Pancreas (tissue), 10 donors: ENCODE data around the gene CPNE7. TPM values are rescaled to one million over a fixed set of nuclear protein-coding genes. Genes with fewer than 3 reads are reported as not detected.

ENCODE experiments used
- ATAC-seq, 4 donors: fragments of 200-7000 bp; cut with Tn5 transposase; one replicate each; pipeline versions ENCODE4 v1.8.0 to v1.9.1; 2020; ENCODE audit warnings: mild to moderate bottlenecking in 4 of 4, moderate library complexity in 4 of 4
- DNase-seq, 6 donors: peaks; one replicate each; pipeline ENCODE4 v3.0.0-alpha.2; 2020
- FAIRE-seq: peaks from 2 replicates; lab custom pipeline; 2012; peaks lifted over from hg19 to GRCh38; lab: Jason Lieb, UNC
- H3K27ac ChIP-seq, 4 donors: fragments of 200-600 bp; sonication (generic); 1 replicate in 3 of 4; 2 replicates in 1 of 4; pipeline versions ENCODE4 v1.5.0 to v1.8.0; 2020
- H3K27me3 ChIP-seq, 4 donors: fragments of 200-600 bp; one replicate each; pipeline ENCODE4 v1.8.0; 2021
- H3K36me3 ChIP-seq, 3 donors: fragments of 200-600 bp; sonication (generic) in 1 of 3; one replicate each; pipeline versions ENCODE4 v1.5.0 to v1.8.0; 2020 to 2021
- H3K4me1 ChIP-seq, 3 donors: fragments of 200-600 bp; one replicate each; pipeline ENCODE4 v1.8.0; 2021
- H3K4me3 ChIP-seq, 4 donors: fragments of 200-600 bp; sonication (generic) in 2 of 4; one replicate each; pipeline versions ENCODE4 v1.5.0 to v1.8.0; 2020 to 2021
- H3K9me3 ChIP-seq, 4 donors: fragments of 200-600 bp; one replicate each; pipeline ENCODE4 v1.8.0; 2021
- WGBS, 2 donors: extraction: QIAGEN DNeasy Blood & Tissue Kit; methylation state at CpG; one replicate each; pipeline ENCODE4 v1.1.7; 2013; 5-methylcytosine and 5-hydroxymethylcytosine counted together
- intact Hi-C, 3 donors: fragments of 100-400 bp; cut with DNase I; formaldehyde crosslinking; loops; one replicate each; pipeline versions ENCODE4 v1.11.1 to v1.14.2; 2022
- polyA plus RNA-seq, 2 donors: library from polyadenylated mRNA; stranded (reverse); fragments of 200-250 nt; gene quantifications; one replicate each; pipeline ENCODE4 v1.2.3, GENCODE V29; 2013
- total RNA-seq, 6 donors: library from RNA; stranded (reverse); fragmentation: NEBNext Ultra II Directional in 4 of 6; extraction: Animal tissue kit (Norgen Biotek cat#: 25700) in 4 of 6; gene quantifications; one replicate each; pipeline versions ENCODE4 v1.2.1 to v1.2.4, GENCODE V29; 2021 to 2023
- TF ChIP-seq, protein P1 (sequence below), 4 donors: fragments of 200-600 bp; sonication (generic) in 3 of 4; IDR thresholded peaks; one replicate each; pipeline versions ENCODE4 v1.5.0 to v1.8.0; 2021; ENCODE audit warnings: antibody characterized with exemption in 4 of 4
- donor health status: healthy with polysubstance abuse.
- donor health status: DM: no; HTN: no; CAD: no; lungs with moderate emphysema.
- donor health status: DM: no; HTN: no; CAD: no.
- donor health status: control.
- donor health status: control.
- donor health status: Bipolar disorder and iron deficiency.
- donor health status: DM: yes; HTN: yes; CAD: no.
- donor health status: DM: no; HTN: no; CAD: no.
- donor health status: DM: no; HTN: no; CAD: no.
- donor health status: DM: yes; HTN: yes; CAD: no.

Gene CPNE7
- total and polyA plus RNA-seq, 8 donors, result 0.12 to 4.5 (median 1.0) TPM

DNA sequence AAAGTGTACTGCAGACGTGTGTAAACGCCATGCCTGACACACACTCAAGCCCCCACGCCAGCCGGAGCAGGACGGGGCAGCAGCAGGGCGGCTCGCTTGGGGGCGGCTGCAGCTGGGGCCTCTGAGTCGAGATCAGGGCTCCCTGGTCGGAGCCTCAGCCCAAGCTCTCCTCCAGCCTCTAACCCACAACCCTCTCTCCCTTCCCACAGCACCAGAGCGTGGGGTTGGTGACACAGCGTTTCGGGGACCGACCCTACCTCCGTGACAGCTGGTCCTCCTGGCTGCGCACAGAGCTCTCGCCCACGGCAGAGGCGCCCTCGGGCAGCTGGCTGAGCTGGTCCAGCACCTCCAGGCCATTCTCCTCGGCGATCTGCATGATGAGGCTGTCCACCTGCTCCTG is 70.7 kb downstream of the CPNE7 start:
- no peaks in the 10 kb centered on the region for H3K27me3 ChIP-seq
- no peak overlapping the region for H3K4me3 ChIP-seq
- TF ChIP-seq, protein P1, sequence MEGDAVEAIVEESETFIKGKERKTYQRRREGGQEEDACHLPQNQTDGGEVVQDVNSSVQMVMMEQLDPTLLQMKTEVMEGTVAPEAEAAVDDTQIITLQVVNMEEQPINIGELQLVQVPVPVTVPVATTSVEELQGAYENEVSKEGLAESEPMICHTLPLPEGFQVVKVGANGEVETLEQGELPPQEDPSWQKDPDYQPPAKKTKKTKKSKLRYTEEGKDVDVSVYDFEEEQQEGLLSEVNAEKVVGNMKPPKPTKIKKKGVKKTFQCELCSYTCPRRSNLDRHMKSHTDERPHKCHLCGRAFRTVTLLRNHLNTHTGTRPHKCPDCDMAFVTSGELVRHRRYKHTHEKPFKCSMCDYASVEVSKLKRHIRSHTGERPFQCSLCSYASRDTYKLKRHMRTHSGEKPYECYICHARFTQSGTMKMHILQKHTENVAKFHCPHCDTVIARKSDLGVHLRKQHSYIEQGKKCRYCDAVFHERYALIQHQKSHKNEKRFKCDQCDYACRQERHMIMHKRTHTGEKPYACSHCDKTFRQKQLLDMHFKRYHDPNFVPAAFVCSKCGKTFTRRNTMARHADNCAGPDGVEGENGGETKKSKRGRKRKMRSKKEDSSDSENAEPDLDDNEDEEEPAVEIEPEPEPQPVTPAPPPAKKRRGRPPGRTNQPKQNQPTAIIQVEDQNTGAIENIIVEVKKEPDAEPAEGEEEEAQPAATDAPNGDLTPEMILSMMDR (IDR thresholded peaks at IDR 0.05), result no peak
- no peaks in the 10 kb centered on the region for H3K9me3 ChIP-seq
- intact Hi-C loops, result no loop called here
- 95% methylated on average over 22 of the region's 22 CpGs for WGBS, 2 donors
- no peak overlapping the region for H3K27ac ChIP-seq
- ATAC-seq (no peak), DNase-seq (no peak), FAIRE-seq (no peak)
- H3K36me3 ChIP-seq, result peaks cover 0 to 23% (median 22%) of the 10 kb centered on the region in 3 donors
- no peaks in the 10 kb centered on the region for H3K4me1 ChIP-seq

Other genes starting within 250 kb of the CPNE7 start
- 10 to 100 TPM; 43.9 to 74.0 (median 44.9) TPM for gene ANKRD11, start 85.2 kb upstream of the CPNE7 start, total RNA-seq
- 10 to 100 TPM; 47.0 to 74.0 TPM for gene ANKRD11, start 85.2 kb upstream of the CPNE7 start, polyA plus RNA-seq
- gene SPG7, start 67.4 kb upstream of the CPNE7 start, total RNA-seq, result 10 to 100 TPM; 25.7 to 56.2 (median 44.5) TPM
- gene SPG7, start 67.4 kb upstream of the CPNE7 start, polyA plus RNA-seq, result 100 to 1,000 TPM; 164 to 212 TPM
- 1,000 to 10,000 TPM; 1,297 to 2,529 (median 1,763) TPM for gene RPL13, start 15.1 kb upstream of the CPNE7 start, total RNA-seq
- 1,000 to 10,000 TPM; 3,226 to 6,500 TPM for gene RPL13, start 15.1 kb upstream of the CPNE7 start, polyA plus RNA-seq
- 100 to 1,000 TPM; 109 to 168 (median 125) TPM for gene DPEP1, start 37.9 kb downstream of the CPNE7 start, total RNA-seq
- gene DPEP1, start 37.9 kb downstream of the CPNE7 start, polyA plus RNA-seq, result 100 to 1,000 TPM; 114 to 149 TPM
- gene CHMP1A, start 82.0 kb downstream of the CPNE7 start, total RNA-seq, result 10 to 100 TPM; 27.6 to 54.4 (median 30.6) TPM
- gene CHMP1A, start 82.0 kb downstream of the CPNE7 start, polyA plus RNA-seq, result 10 to 100 TPM; 54.2 to 71.4 TPM
- gene SPATA33, start 82.1 kb downstream of the CPNE7 start, total RNA-seq, result 1 to 10 TPM; 2.4 to 6.3 (median 3.3) TPM
- gene SPATA33, start 82.1 kb downstream of the CPNE7 start, polyA plus RNA-seq, result 1 to 10 TPM; 8.3 to 9.3 TPM
- gene CDK10, start 110.9 kb downstream of the CPNE7 start, total RNA-seq, result 10 to 100 TPM; 33.7 to 92.7 (median 51.3) TPM
- gene CDK10, start 110.9 kb downstream of the CPNE7 start, polyA plus RNA-seq, result 100 to 1,000 TPM; 224 to 253 TPM
- 10 to 100 TPM in 4 of 6 donors, 1 to 10 TPM in 2; 9.2 to 22.3 (median 11.1) TPM for gene SPATA2L, start 125.9 kb downstream of the CPNE7 start, total RNA-seq
- 10 to 100 TPM; 14.8 to 16.6 TPM for gene SPATA2L, start 125.9 kb downstream of the CPNE7 start, polyA plus RNA-seq
- 1 to 10 TPM; 3.9 to 7.5 (median 5.6) TPM for gene VPS9D1, start 145.1 kb downstream of the CPNE7 start, total RNA-seq
- 10 to 100 TPM; 27.3 to 30.1 TPM for gene VPS9D1, start 145.1 kb downstream of the CPNE7 start, polyA plus RNA-seq
- gene ZNF276, start 145.8 kb downstream of the CPNE7 start, total RNA-seq, result 10 to 100 TPM in 4 of 6 donors, 1 to 10 TPM in 2; 7.9 to 18.7 (median 10.7) TPM
- 10 to 100 TPM; 29.1 to 49.3 TPM for gene ZNF276, start 145.8 kb downstream of the CPNE7 start, polyA plus RNA-seq
- 1 to 10 TPM in 5 of 6 donors, under 1 TPM in 1; 0.51 to 3.0 (median 2.1) TPM for gene FANCA, start 240.9 kb downstream of the CPNE7 start, total RNA-seq
- gene FANCA, start 240.9 kb downstream of the CPNE7 start, polyA plus RNA-seq, result 1 to 10 TPM; 3.7 to 5.7 TPM